ENCODE measurements around the gene MEI1.

MEI1 gene

DNA sequence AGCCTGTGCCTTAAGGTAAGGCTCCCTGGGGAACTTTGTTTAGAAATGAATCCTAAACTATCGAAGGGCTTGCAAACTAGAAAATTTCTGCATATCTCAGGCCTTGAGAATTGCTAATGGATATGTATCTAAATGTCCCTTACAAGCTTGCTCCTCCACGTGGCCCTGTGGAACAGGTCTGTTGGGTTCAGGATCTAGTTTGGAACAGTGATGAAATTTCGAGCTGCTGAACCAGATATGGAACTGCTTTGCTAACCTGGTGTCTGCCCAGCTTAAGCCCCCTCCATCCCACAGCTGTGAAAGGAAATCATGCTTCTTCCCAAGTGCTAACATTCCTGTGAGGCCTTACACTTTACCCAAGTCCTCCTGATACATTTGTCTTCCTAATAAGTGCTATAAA lies 145.2 kb downstream of the MEI1 start:
- no peak for DNase-seq

GRCh38 chr22:41845380-41846267 lies 146.3 kb downstream of the MEI1 start:
- DNase-seq: no peak

GRCh38 chr22:41846268-41846987 lies 147.1 kb downstream of the MEI1 start:
- no peak for DNase-seq

- no peak for DNase-seq
These were observed 148.0 kb downstream of the MEI1 start for GRCh38 chr22:41847300-41847699.

DNA sequence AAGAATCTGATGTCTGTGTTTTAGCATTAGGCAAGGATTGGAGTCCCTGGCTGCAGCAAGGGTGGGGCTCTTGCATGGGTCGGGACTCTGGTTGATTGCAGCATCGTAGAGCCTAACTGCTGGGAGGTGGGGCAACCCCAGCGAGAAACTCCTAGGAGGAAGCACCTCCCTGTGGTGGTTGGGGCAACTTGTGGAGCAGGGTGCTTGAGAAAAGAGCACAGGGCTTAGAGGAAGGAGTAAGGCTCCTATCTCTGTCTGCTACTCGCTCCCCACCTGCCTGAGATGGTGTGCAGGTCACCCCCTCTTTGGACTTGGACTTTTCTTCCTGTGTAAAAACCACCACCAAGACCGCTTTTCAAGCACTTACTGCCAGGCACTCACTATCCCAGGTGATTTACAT lies 149.2 kb downstream of the MEI1 start:
- DNase-seq: no peak
